Epithelial cell of alveolus of lung (primary cell): Measurements from ENCODE around the gene PWWP3B. TPM values are rescaled to one million over a fixed set of nuclear protein-coding genes. Genes with fewer than 3 reads are reported as not detected.

Experiments used
- total RNA-seq: library from RNA; depleted of rRNA; stranded (reverse); fragments of >200 nt; gene quantifications from 2 replicates; pipeline ENCODE4 v1.2.1, GENCODE V29; 2015

The PWWP3B gene
- total RNA-seq: 0.78 and 1.7 TPM in 2 replicates

DNA sequence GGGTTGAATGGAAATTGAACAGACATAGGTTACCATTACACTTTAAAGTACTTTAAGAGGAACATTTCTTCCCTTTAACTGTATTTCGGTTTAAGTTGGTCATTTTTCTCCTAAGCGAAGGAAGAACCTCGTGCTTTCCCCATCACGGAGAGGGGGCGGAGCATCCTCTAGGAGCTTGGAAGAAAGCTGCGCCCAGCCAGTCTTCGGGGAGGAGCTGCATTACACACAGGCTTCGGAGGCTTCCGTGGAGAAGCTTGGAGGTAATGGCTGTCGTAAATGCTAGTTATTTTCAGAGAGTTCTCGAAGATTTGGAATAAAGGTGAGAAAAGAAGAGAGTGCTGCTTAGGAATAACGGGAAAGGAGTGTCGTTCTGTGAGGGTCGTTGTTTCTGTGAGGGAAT, at the start of gene PWWP3B:
PWWP3B (plus strand) TSS at position 199 of the 400 bp plus-strand sequence. CDS start 37,128 bp downstream, outside the sequence.

Other genes starting within 250 kb of the PWWP3B start
- gene SERPINA7, start 129.6 kb upstream of the PWWP3B start, total RNA-seq: not detected in 2 replicates